ENCODE data around the gene KCNH8.

Gene KCNH8

GRCh38 chr3:19151171-19151570 lies 2.9 kb downstream of the KCNH8 start:
- Histone ChIP-seq H3K9me3 (ENCODE audit: control insufficient read depth, low read length) (no peaks in the 10 kb centered on the region), H3K27ac (no peak overlapping the region), H3K9ac (no peak overlapping the region), H3K4me1 (peaks cover 5% of the 10 kb centered on the region), H3K4me3 (ENCODE audit: low read depth, low read length) (no peak overlapping the region), H2AFZ (no peak overlapping the region), H3K36me3 (ENCODE audit: control insufficient read depth, insufficient read depth, low read length) (no peaks in the 10 kb centered on the region), H3K4me2 (ENCODE audit: low read length) (no peak overlapping the region), H3K79me2 (no peaks in the 10 kb centered on the region), H3K27me3 (ENCODE audit: control insufficient read depth, insufficient read depth, low read length) (no peaks in the 10 kb centered on the region)
- TF ChIP-seq CTCF (IDR thresholded peaks at IDR 0.05), result no peak

GRCh38 chr3:19154693-19155250 lies 6.5 kb downstream of the KCNH8 start:
- no peak overlapping the region for H3K4me2 ChIP-seq (ENCODE audit: low read length)
- peaks cover 5% of the 10 kb centered on the region for H3K4me1 ChIP-seq
- H3K9me3 ChIP-seq (ENCODE audit: control insufficient read depth, low read length), result no peaks in the 10 kb centered on the region
- H3K27ac ChIP-seq, result no peak overlapping the region
- H3K4me3 ChIP-seq (ENCODE audit: low read depth, low read length), result no peak overlapping the region
- H3K36me3 ChIP-seq (ENCODE audit: control insufficient read depth, insufficient read depth, low read length), result no peaks in the 10 kb centered on the region
- no peak for TF ChIP-seq CTCF (IDR thresholded peaks at IDR 0.05)
- no peaks in the 10 kb centered on the region for H3K79me2 ChIP-seq
- H2AFZ ChIP-seq, result peak overlapping the region; percentile 21
- no peak overlapping the region for H3K9ac ChIP-seq
- H3K27me3 ChIP-seq (ENCODE audit: control insufficient read depth, insufficient read depth, low read length), result no peaks in the 10 kb centered on the region

GRCh38 chr3:19155375-19155774 lies 7.1 kb downstream of the KCNH8 start:
- Histone ChIP-seq H3K4me2 (ENCODE audit: low read length) (no peak overlapping the region), H3K27ac (no peak overlapping the region), H2AFZ (no peak overlapping the region), H3K4me3 (ENCODE audit: low read depth, low read length) (no peak overlapping the region), H3K79me2 (no peaks in the 10 kb centered on the region), H3K9ac (no peak overlapping the region), H3K9me3 (ENCODE audit: control insufficient read depth, low read length) (no peaks in the 10 kb centered on the region), H3K4me1 (peaks cover 5% of the 10 kb centered on the region), H3K36me3 (ENCODE audit: control insufficient read depth, insufficient read depth, low read length) (no peaks in the 10 kb centered on the region), H3K27me3 (ENCODE audit: control insufficient read depth, insufficient read depth, low read length) (no peaks in the 10 kb centered on the region)
- no peak for TF ChIP-seq CTCF (IDR thresholded peaks at IDR 0.05)

- H2AFZ ChIP-seq, result no peak overlapping the region
- H3K27ac ChIP-seq, result no peak overlapping the region
- no peak overlapping the region for H3K4me3 ChIP-seq (ENCODE audit: low read depth, low read length)
- H3K27me3 ChIP-seq (ENCODE audit: control insufficient read depth, insufficient read depth, low read length), result no peaks in the 10 kb centered on the region
- TF ChIP-seq CTCF (IDR thresholded peaks at IDR 0.05), result no peak
- no peaks in the 10 kb centered on the region for H3K79me2 ChIP-seq
- no peaks in the 10 kb centered on the region for H3K36me3 ChIP-seq (ENCODE audit: control insufficient read depth, insufficient read depth, low read length)
- no peak overlapping the region for H3K9ac ChIP-seq
- H3K4me1 ChIP-seq, result peaks cover 5% of the 10 kb centered on the region
- no peak overlapping the region for H3K4me2 ChIP-seq (ENCODE audit: low read length)
- no peaks in the 10 kb centered on the region for H3K9me3 ChIP-seq (ENCODE audit: control insufficient read depth, low read length)
Observed at GRCh38 chr3:19159966-19160635, 11.8 kb downstream of the KCNH8 start.

- no peak for TF ChIP-seq CTCF (IDR thresholded peaks at IDR 0.05)
- no peaks in the 10 kb centered on the region for H3K27me3 ChIP-seq (ENCODE audit: control insufficient read depth, insufficient read depth, low read length)
- H3K9ac ChIP-seq, result no peak overlapping the region
- no peaks in the 10 kb centered on the region for H3K79me2 ChIP-seq
- H3K9me3 ChIP-seq (ENCODE audit: control insufficient read depth, low read length), result no peaks in the 10 kb centered on the region
- H3K36me3 ChIP-seq (ENCODE audit: control insufficient read depth, insufficient read depth, low read length), result no peaks in the 10 kb centered on the region
- no peak overlapping the region for H3K4me2 ChIP-seq (ENCODE audit: low read length)
- no peak overlapping the region for H3K4me3 ChIP-seq (ENCODE audit: low read depth, low read length)
- H2AFZ ChIP-seq, result no peak overlapping the region
- no peak overlapping the region for H3K27ac ChIP-seq
- H3K4me1 ChIP-seq, result no peaks in the 10 kb centered on the region
Observed at GRCh38 chr3:19165654-19166053, 17.3 kb downstream of the KCNH8 start.

All from parathyroid adenoma (tissue), 2 donors.